ENCODE data around the gene RASA1.

GRCh38 chr5:87388129-87388528 is 120.4 kb downstream of the RASA1 start:
- TF ChIP-seq CTCF (conservative IDR thresholded peaks at IDR 0.05) (no peak), ZFX (IDR thresholded peaks at IDR 0.05) (no peak)

Measured in C4-2B (cell line).